Iris pigment epithelial cell (primary cell): Measurements from ENCODE around the gene STAT3.
"Not testable (repeated sequence)": the region's sequence is repeated elsewhere in the genome, so short reads cannot be mapped to it uniquely, and the experiment has no call there.

Experiments
- DNase-seq: peaks from one replicate; pipeline ENCODE4 v3.0.0-alpha.2; 2011; ENCODE audit warnings: low read depth

The STAT3 gene

GRCh38 chr17:42279776-42280630 is 108.2 kb downstream of the STAT3 start:
- no peak for DNase-seq

GRCh38 chr17:42277342-42277712 is 110.9 kb downstream of the STAT3 start:
- no peak for DNase-seq

GRCh38 chr17:42276609-42277341 is 111.5 kb downstream of the STAT3 start:
- peak; percentile 90 for DNase-seq

- DNase-seq, result peak; percentile 65
These were observed 112.0 kb downstream of the STAT3 start, which contains the start of gene STAT5B for GRCh38 chr17:42276359-42276608. Gene STAT5B, minus strand, starts transcription at chr17:42276391. Its CDS starts 44,264 bp downstream, at chr17:42232127.

GRCh38 chr17:42275527-42276358 is 112.5 kb downstream of the STAT3 start:
- peak; percentile 44 for DNase-seq

- DNase-seq, result no peak
These were observed 113.3 kb downstream of the STAT3 start for GRCh38 chr17:42274812-42275526.

- DNase-seq, result no peak
These were observed 114.0 kb downstream of the STAT3 start for GRCh38 chr17:42274253-42274542.

- DNase-seq, result no peak
These were observed 114.6 kb downstream of the STAT3 start for GRCh38 chr17:42273474-42274252.

GRCh38 chr17:42272162-42272907 is 115.9 kb downstream of the STAT3 start:
- DNase-seq, result no peak

- DNase-seq, result no peak
These were observed 116.5 kb downstream of the STAT3 start for GRCh38 chr17:42271779-42272035.

GRCh38 chr17:42271006-42271778 is 117.0 kb downstream of the STAT3 start:
- no peak for DNase-seq

- peak; percentile 28 for DNase-seq
These were observed 117.6 kb downstream of the STAT3 start for GRCh38 chr17:42270596-42270995.

GRCh38 chr17:42270170-42270535 is 118.1 kb downstream of the STAT3 start:
- DNase-seq, result peak; percentile 81

- DNase-seq, result no peak
These were observed 120.0 kb downstream of the STAT3 start for GRCh38 chr17:42268236-42268635.

GRCh38 chr17:42266918-42267766 is 121.1 kb downstream of the STAT3 start:
- DNase-seq, result peak; percentile 97

- DNase-seq, result no peak
These were observed 121.8 kb downstream of the STAT3 start for GRCh38 chr17:42266462-42266861.

GRCh38 chr17:42264366-42264765 is 123.9 kb downstream of the STAT3 start:
- DNase-seq, result not testable (repeated sequence)
